ENCODE results near the gene PTPRE.

- no peak for TF ChIP-seq CTCF (conservative IDR thresholded peaks at IDR 0.05)
- TF ChIP-seq ZFX (IDR thresholded peaks at IDR 0.05): no peak
Observed at GRCh38 chr10:128052696-128053095, 145.8 kb downstream of the PTPRE start.

Data from C4-2B (cell line).